ENCODE results near the gene ALOX15.

GRCh38 chr17:4610162-4610561, 31.3 kb downstream of the ALOX15 start:
- TF ChIP-seq EZH2 (IDR thresholded peaks at IDR 0.05; ENCODE audit: borderline replicate concordance, low read depth, low read length, severe bottlenecking) = no peak
- TF ChIP-seq, protein P1, sequence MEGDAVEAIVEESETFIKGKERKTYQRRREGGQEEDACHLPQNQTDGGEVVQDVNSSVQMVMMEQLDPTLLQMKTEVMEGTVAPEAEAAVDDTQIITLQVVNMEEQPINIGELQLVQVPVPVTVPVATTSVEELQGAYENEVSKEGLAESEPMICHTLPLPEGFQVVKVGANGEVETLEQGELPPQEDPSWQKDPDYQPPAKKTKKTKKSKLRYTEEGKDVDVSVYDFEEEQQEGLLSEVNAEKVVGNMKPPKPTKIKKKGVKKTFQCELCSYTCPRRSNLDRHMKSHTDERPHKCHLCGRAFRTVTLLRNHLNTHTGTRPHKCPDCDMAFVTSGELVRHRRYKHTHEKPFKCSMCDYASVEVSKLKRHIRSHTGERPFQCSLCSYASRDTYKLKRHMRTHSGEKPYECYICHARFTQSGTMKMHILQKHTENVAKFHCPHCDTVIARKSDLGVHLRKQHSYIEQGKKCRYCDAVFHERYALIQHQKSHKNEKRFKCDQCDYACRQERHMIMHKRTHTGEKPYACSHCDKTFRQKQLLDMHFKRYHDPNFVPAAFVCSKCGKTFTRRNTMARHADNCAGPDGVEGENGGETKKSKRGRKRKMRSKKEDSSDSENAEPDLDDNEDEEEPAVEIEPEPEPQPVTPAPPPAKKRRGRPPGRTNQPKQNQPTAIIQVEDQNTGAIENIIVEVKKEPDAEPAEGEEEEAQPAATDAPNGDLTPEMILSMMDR (IDR thresholded peaks at IDR 0.05; ENCODE audit: borderline replicate concordance, extremely low read depth, low read length, poor library complexity, severe bottlenecking) = no peak
